Kidney (tissue), 14 donors: Measurements from ENCODE around the gene CDYL2. TPM values are rescaled to one million over a fixed set of nuclear protein-coding genes. Genes with fewer than 3 reads are reported as not detected.

ENCODE experiments used
- DNase-seq, 5 donors: peaks; one replicate each; pipeline ENCODE4 v3.0.0-alpha.2; 2013 to 2020
- FAIRE-seq: peaks from 2 replicates; lab custom pipeline; 2012; peaks lifted over from hg19 to GRCh38; lab: Jason Lieb, UNC
- H3K27ac ChIP-seq, 2 donors: one replicate each; pipeline ENCODE4 v1.7.0; 2013; ENCODE audit warnings: low read depth in 2 of 2, low read length in 2 of 2, inconsistent platforms in 1 of 2
- H3K27me3 ChIP-seq: one replicate; pipeline ENCODE4 v1.7.1; 2013; ENCODE audit warnings: low read length, inconsistent platforms; ENCODE audit not compliant: control insufficient read depth, insufficient read depth
- H3K36me3 ChIP-seq, 3 donors: one replicate each; pipeline versions ENCODE4 v1.7.0 to v1.7.1; 2013; ENCODE audit warnings: low read length in 3 of 3, control low read depth in 1 of 3, inconsistent platforms in 1 of 3; ENCODE audit not compliant: insufficient read depth in 3 of 3, control insufficient read depth in 2 of 3
- H3K4me1 ChIP-seq, 3 donors: one replicate each; pipeline versions ENCODE4 v1.7.0 to v1.7.1; 2013; ENCODE audit warnings: low read length in 3 of 3, inconsistent platforms in 1 of 3, low read depth in 1 of 3; ENCODE audit not compliant: control insufficient read depth in 2 of 3, insufficient read depth in 2 of 3
- H3K4me3 ChIP-seq, 3 donors: one replicate each; pipeline versions ENCODE4 v1.7.0 to v1.8.1; 2013; ENCODE audit warnings: low read length in 3 of 3, control low read depth in 1 of 3, inconsistent platforms in 1 of 3
- H3K9ac ChIP-seq, 3 donors: one replicate each; pipeline versions ENCODE4 v1.7.0 to v1.7.1; 2013; ENCODE audit warnings: low read length in 3 of 3, control low read depth in 1 of 3, inconsistent platforms in 1 of 3
- H3K9me3 ChIP-seq, 3 donors: one replicate each; pipeline versions ENCODE4 v1.7.0 to v1.7.1; 2013; ENCODE audit warnings: low read length in 3 of 3, control low read depth in 1 of 3, inconsistent platforms in 1 of 3; ENCODE audit not compliant: control insufficient read depth in 2 of 3, insufficient read depth in 1 of 3
- intact Hi-C: fragments of 100-400 bp; cut with DNase I; formaldehyde crosslinking; loops from one replicate; pipeline ENCODE4 v1.11.1; 2022
- polyA plus RNA-seq: library from polyadenylated mRNA; stranded (reverse); fragments of 350-450 nt; fragmentation: Illumina TruSeq; extraction: RNeasy Lipid Tissue Mini Kit (QIAGEN cat#74804); gene quantifications from one replicate; pipeline ENCODE4 v1.2.3, GENCODE V29; 2014; ENCODE audit warnings: low read depth, low replicate concordance; ENCODE audit not compliant: insufficient read depth
- total RNA-seq: library from RNA; stranded (reverse); fragmentation: NEBNext Ultra II Directional; extraction: Animal tissue kit (Norgen Biotek cat#: 25700); gene quantifications from one replicate; pipeline ENCODE4 v1.2.1, GENCODE V29; 2021
- TF ChIP-seq, protein P1 (sequence below): IDR thresholded peaks from 3 replicates; pipeline ENCODE4 v1.5.1; 2012; ENCODE audit warnings: mild to moderate bottlenecking, moderate library complexity, borderline replicate concordance; ENCODE audit not compliant: insufficient read depth; ENCODE audit errors: extremely low read depth
- donor health status: control.
- donor health status: control.
- donor health status: control.
- donor health status: control.
- donor health status: control.
- donor health status: DM: yes; HTN: yes; CAD: no.
- donor health status: Normal renal cell carcinoma (clear cell type).

CDYL2 gene
- total and polyA plus RNA-seq, 2 donors from 2014 or later = 2.6 to 27.3 TPM

DNA sequence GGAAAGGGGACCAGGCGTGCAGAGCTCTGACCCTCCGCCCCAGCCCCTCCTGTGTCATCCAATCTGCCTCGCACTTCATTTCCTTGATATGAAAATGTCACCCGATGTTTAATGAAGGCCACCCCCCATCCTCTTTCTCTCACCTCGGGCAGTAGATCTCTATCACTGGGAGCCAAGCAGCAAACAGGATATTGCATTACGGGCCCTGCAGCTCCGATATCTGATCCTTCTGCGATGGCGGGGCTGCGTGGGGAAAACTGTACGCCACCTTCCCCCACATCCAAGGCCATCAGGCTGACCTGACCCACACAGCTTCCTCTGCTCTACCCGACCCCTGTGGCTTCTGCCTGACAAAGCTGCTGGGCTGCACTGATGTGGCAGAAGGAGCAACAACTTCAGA lies 188.7 kb downstream of the CDYL2 start:
- no peak overlapping the region for H3K9ac ChIP-seq
- H3K27me3 ChIP-seq = no peaks in the 10 kb centered on the region
- no peak overlapping the region for H3K27ac ChIP-seq
- TF ChIP-seq, protein P1, sequence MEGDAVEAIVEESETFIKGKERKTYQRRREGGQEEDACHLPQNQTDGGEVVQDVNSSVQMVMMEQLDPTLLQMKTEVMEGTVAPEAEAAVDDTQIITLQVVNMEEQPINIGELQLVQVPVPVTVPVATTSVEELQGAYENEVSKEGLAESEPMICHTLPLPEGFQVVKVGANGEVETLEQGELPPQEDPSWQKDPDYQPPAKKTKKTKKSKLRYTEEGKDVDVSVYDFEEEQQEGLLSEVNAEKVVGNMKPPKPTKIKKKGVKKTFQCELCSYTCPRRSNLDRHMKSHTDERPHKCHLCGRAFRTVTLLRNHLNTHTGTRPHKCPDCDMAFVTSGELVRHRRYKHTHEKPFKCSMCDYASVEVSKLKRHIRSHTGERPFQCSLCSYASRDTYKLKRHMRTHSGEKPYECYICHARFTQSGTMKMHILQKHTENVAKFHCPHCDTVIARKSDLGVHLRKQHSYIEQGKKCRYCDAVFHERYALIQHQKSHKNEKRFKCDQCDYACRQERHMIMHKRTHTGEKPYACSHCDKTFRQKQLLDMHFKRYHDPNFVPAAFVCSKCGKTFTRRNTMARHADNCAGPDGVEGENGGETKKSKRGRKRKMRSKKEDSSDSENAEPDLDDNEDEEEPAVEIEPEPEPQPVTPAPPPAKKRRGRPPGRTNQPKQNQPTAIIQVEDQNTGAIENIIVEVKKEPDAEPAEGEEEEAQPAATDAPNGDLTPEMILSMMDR = no peak
- DNase-seq = peak in 4 of 5 donors; percentile 55 to 72 (median 70)
- H3K9me3 ChIP-seq = no peaks in the 10 kb centered on the region
- intact Hi-C loops = no loop called here
- no peaks in the 10 kb centered on the region for H3K36me3 ChIP-seq
- FAIRE-seq = no peak
- H3K4me1 ChIP-seq = no peaks in the 10 kb centered on the region
- H3K4me3 ChIP-seq = no peak overlapping the region

DNA sequence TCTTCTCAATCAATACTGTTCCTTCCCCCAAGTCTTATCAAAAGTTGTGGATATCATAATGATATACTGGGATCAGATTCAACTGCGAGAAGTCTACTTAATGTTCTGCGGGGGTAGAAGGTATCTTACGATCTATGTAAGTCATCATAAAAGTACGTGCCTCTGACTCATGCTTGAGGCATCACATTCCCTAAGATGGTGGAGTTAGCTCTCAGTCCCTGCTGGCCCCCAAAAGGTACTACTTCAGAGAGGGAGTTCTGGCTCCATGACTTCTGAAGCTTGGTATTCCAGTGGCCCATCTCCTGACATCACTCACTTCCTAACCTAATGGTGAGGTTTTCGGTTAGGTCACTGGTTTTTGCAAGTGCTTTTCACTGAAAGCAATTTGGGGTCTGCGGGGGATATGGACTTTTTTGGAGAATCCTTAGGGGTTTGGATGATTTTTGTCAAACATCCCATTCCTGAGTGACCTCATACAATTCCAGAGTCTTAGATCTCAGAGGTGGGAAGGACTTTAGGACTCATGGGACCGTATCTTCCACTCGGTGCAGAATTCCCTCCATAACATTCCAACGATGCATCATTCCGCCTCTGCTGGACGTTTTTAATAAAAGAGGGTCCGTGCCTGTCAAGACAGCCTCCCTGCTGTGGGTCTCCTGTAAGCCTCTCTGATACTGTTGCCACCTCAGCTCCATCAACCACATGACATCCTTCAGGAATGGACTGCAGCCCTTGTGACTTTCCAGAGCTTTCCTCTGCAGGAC lies 189.3 kb downstream of the CDYL2 start:
- no peaks in the 10 kb centered on the region for H3K4me1 ChIP-seq
- no peak overlapping the region for H3K4me3 ChIP-seq
- H3K9ac ChIP-seq = no peak overlapping the region
- TF ChIP-seq, protein P1 = no peak
- H3K27me3 ChIP-seq = no peaks in the 10 kb centered on the region
- intact Hi-C loops = no loop called here
- H3K9me3 ChIP-seq = no peaks in the 10 kb centered on the region
- DNase-seq = peak in 1 of 5 donors; percentile 2
- no peak for FAIRE-seq
- H3K36me3 ChIP-seq = no peaks in the 10 kb centered on the region
- H3K27ac ChIP-seq = no peak overlapping the region

DNA sequence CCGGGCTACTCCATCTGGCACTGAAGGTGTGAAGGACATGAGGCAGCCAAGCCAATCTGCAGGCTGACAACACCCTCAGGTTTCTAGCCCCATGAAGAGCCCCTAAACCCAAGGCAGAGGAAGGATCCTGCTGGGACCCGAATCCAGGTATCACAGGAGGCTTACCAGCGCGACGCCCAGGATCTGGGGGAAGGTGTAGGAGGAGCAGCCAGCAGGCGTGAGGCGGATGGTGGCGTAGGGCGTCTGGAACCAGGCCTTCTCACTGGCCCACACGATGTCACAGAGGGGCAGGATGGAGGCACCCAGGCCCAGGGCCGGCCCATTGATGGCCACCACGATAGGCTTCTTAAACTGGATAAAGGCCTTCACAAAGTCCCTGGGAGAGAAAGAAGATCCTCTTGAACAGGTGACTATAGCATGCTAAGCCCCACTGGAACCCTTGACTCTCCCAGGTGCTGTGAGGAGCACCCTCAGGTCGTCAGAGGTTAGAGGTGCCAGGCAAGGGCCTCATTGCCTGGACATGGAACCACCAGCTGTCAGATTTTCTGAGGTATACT lies 191.9 kb downstream of the CDYL2 start:
- FAIRE-seq (no peak), DNase-seq (no peak)
- no peak overlapping the region for H3K4me3 ChIP-seq
- TF ChIP-seq, protein P1 = no peak
- H3K9ac ChIP-seq = no peak overlapping the region
- no peaks in the 10 kb centered on the region for H3K36me3 ChIP-seq
- H3K27me3 ChIP-seq = no peaks in the 10 kb centered on the region
- intact Hi-C loops = no loop called here
- H3K27ac ChIP-seq = no peak overlapping the region
- H3K4me1 ChIP-seq = no peaks in the 10 kb centered on the region
- H3K9me3 ChIP-seq = no peaks in the 10 kb centered on the region
